WTC11 (cell line): ENCODE results near the gene RAB13. TPM values are rescaled to one million over a fixed set of nuclear protein-coding genes. Genes with fewer than 3 reads are reported as not detected.

Experiments used
- ATAC-seq: fragments of 200-7000 bp; cut with Tn5 transposase; 2 replicates; pipeline ENCODE4 v1.10.0; 2021; ENCODE audit warnings: mild to moderate bottlenecking, moderate library complexity
- CTCF ChIA-PET: fragments of 300-600 bp; sonication (Branson Sonifier 250); formaldehyde crosslinking; loops from one replicate; lab custom pipeline; 2021; ENCODE audit warnings: antibody characterized with exemption; lab: Charles Lee
- POLR2A ChIA-PET: fragments of 350-600 bp; sonication (Branson Sonifier 250); formaldehyde crosslinking; loops from one replicate; lab custom pipeline; 2021; ENCODE audit warnings: antibody characterized with exemption; lab: Charles Lee
- DNase-seq: peaks from one replicate; pipeline ENCODE4 v3.0.0; 2021; ENCODE audit warnings: low spot score
- H3K27ac Mint-ChIP-seq: 2 replicates; pipeline ENCODE4 v1.8.0; 2021; ENCODE audit warnings: mixed read lengths
- H3K27me3 Mint-ChIP-seq: 2 replicates; pipeline ENCODE4 v1.8.0; 2021; ENCODE audit warnings: low read depth, mild to moderate bottlenecking, moderate library complexity, mixed read lengths
- H3K36me3 Mint-ChIP-seq: 2 replicates; pipeline ENCODE4 v1.8.0; 2021; ENCODE audit warnings: mixed read lengths
- H3K4me1 Mint-ChIP-seq: 2 replicates; pipeline ENCODE4 v1.8.0; 2022; ENCODE audit warnings: mixed read lengths
- H3K4me3 Mint-ChIP-seq: 2 replicates; pipeline ENCODE4 v1.8.0; 2021; ENCODE audit warnings: mild to moderate bottlenecking, moderate library complexity, mixed read lengths
- H3K9me3 Mint-ChIP-seq: 2 replicates; pipeline ENCODE4 v1.8.0; 2021; ENCODE audit warnings: mixed read lengths
- ATF1 ChIP-seq: sonication (generic); formaldehyde crosslinking; IDR thresholded peaks from 2 replicates; pipeline ENCODE4 v1.8.1; 2023; ENCODE audit warnings: mild to moderate bottlenecking, moderate library complexity, missing genetic modification reagents
- ATF3 ChIP-seq: sonication (generic); formaldehyde crosslinking; conservative IDR thresholded peaks from 2 replicates; pipeline ENCODE4 v1.8.1; 2022; ENCODE audit warnings: mild to moderate bottlenecking, missing genetic modification reagents
- CREM ChIP-seq: sonication (generic); formaldehyde crosslinking; IDR thresholded peaks from 2 replicates; pipeline ENCODE4 v1.8.1; 2022; ENCODE audit warnings: mild to moderate bottlenecking, missing genetic modification reagents, moderate library complexity
- EMX1 ChIP-seq: fragments of 250-450 bp; sonication (Bioruptor Pico); IDR thresholded peaks from 2 replicates; pipeline ENCODE4 v1.8.0; 2021; ENCODE audit warnings: mild to moderate bottlenecking
- ERG ChIP-seq: fragments of 250-450 bp; sonication (Bioruptor Pico); IDR thresholded peaks from 2 replicates; pipeline ENCODE4 v1.8.0; 2021; ENCODE audit warnings: mild to moderate bottlenecking
- FOXK1 ChIP-seq: sonication (generic); formaldehyde crosslinking; IDR thresholded peaks from 2 replicates; pipeline ENCODE4 v1.8.0; 2022; ENCODE audit warnings: mild to moderate bottlenecking, moderate library complexity, missing genetic modification reagents
- JAZF1 ChIP-seq: fragments of 250-450 bp; sonication (Bioruptor Pico); IDR thresholded peaks from 2 replicates; pipeline ENCODE4 v1.9.0; 2021; ENCODE audit warnings: moderate library complexity, mild to moderate bottlenecking, inconsistent platforms
- MXD4 ChIP-seq: fragments of 250-450 bp; sonication (Bioruptor Pico); IDR thresholded peaks from 2 replicates; pipeline ENCODE4 v1.8.0; 2021; ENCODE audit warnings: mild to moderate bottlenecking, moderate library complexity, borderline replicate concordance
- NFE2L1 ChIP-seq: sonication (generic); formaldehyde crosslinking; IDR thresholded peaks from 2 replicates; pipeline ENCODE4 v1.8.1; 2023; ENCODE audit warnings: missing genetic modification reagents
- NFYB ChIP-seq: sonication (generic); formaldehyde crosslinking; conservative IDR thresholded peaks from 2 replicates; pipeline ENCODE4 v1.8.0; 2022; ENCODE audit warnings: low read depth, missing genetic modification reagents
- NR1H2 ChIP-seq: sonication (generic); formaldehyde crosslinking; IDR thresholded peaks from 2 replicates; pipeline ENCODE4 v1.9.0; 2021; ENCODE audit warnings: mild to moderate bottlenecking, moderate library complexity, missing genetic modification reagents
- NR3C1 ChIP-seq: sonication (generic); formaldehyde crosslinking; conservative IDR thresholded peaks from 2 replicates; pipeline ENCODE4 v1.8.1; 2023; ENCODE audit warnings: low read depth, mild to moderate bottlenecking, missing genetic modification reagents
- PRRX2 ChIP-seq: fragments of 250-450 bp; sonication (Bioruptor Pico); IDR thresholded peaks from 2 replicates; pipeline ENCODE4 v1.8.0; 2021; ENCODE audit warnings: mild to moderate bottlenecking
- SMAD4 ChIP-seq: sonication (generic); formaldehyde crosslinking; IDR thresholded peaks from 2 replicates; pipeline ENCODE4 v1.8.0; 2022; ENCODE audit warnings: mild to moderate bottlenecking, missing genetic modification reagents
- TCF7 ChIP-seq: sonication (generic); formaldehyde crosslinking; IDR thresholded peaks from 2 replicates; pipeline ENCODE4 v1.8.0; 2022; ENCODE audit warnings: mild to moderate bottlenecking, low read depth, missing genetic modification reagents, moderate library complexity
- ZBTB21 ChIP-seq: sonication (generic); formaldehyde crosslinking; IDR thresholded peaks from 2 replicates; pipeline ENCODE4 v1.8.1; 2023; ENCODE audit warnings: mild to moderate bottlenecking, missing genetic modification reagents, borderline replicate concordance
- ZMAT4 ChIP-seq: fragments of 250-450 bp; sonication (Bioruptor Pico); IDR thresholded peaks from 2 replicates; pipeline ENCODE4 v1.9.0; 2021; ENCODE audit warnings: mild to moderate bottlenecking
- ZNF121 ChIP-seq: sonication (generic); formaldehyde crosslinking; IDR thresholded peaks from 2 replicates; pipeline ENCODE4 v1.8.0; 2023; ENCODE audit warnings: missing genetic modification reagents
- ZNF232 ChIP-seq: sonication (generic); formaldehyde crosslinking; IDR thresholded peaks from 2 replicates; pipeline ENCODE4 v1.8.0; 2022; ENCODE audit warnings: mild to moderate bottlenecking, missing genetic modification reagents
- ZNF263 ChIP-seq: sonication (generic); formaldehyde crosslinking; IDR thresholded peaks from 2 replicates; pipeline ENCODE4 v1.8.1; 2022; ENCODE audit warnings: low read depth, mild to moderate bottlenecking, moderate library complexity, missing genetic modification reagents
- total RNA-seq: library from RNA; stranded (reverse); gene quantifications from 3 replicates; pipeline ENCODE4 v1.2.3, GENCODE V29; 2021
- TF ChIP-seq, protein P1 (sequence below): sonication (generic); formaldehyde crosslinking; IDR thresholded peaks from 2 replicates; pipeline ENCODE4 v1.8.0; 2023; ENCODE audit warnings: missing genetic modification reagents
- TF ChIP-seq, protein P2 (sequence below): sonication (generic); formaldehyde crosslinking; IDR thresholded peaks from 2 replicates; pipeline ENCODE4 v1.8.0; 2023; ENCODE audit warnings: missing genetic modification reagents, mild to moderate bottlenecking, borderline replicate concordance

RAB13 gene
- total RNA-seq, 1 experiment from 2014 or later = 126 TPM

DNA sequence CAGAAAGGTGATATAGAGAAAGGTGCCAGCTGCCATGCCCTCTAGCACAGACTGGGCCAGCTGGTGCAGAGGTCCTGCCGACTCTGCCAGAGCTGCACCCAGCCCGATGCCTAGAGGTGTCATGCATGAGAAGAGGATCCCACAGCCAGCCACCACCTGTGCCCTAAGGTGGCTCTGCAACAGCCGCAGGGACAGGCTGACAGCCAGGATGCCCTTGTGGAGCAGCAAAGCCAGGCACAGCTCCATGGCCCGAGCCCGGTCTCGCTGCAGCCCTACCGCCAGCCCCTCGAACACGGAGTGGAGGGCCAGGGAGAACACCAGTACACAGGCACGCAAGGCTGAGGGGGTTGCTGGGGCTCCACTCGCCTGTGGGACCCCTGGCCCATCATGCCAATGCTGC is 25.9 kb downstream of the RAB13 start:
- TF ChIP-seq EMX1 (CRISPR knock-in tag) (no peak), NFYB (CRISPR knock-in tag) (no peak), MXD4 (no peak), ZNF232 (CRISPR knock-in tag) (no peak), ZBTB21 (CRISPR knock-in tag) (no peak)
- TF ChIP-seq, protein P1, sequence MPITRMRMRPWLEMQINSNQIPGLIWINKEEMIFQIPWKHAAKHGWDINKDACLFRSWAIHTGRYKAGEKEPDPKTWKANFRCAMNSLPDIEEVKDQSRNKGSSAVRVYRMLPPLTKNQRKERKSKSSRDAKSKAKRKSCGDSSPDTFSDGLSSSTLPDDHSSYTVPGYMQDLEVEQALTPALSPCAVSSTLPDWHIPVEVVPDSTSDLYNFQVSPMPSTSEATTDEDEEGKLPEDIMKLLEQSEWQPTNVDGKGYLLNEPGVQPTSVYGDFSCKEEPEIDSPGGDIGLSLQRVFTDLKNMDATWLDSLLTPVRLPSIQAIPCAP (CRISPR knock-in tag) = no peak
- Mint-ChIP-seq H3K4me1 (peaks cover 53% of the 10 kb centered on the region), H3K9me3 (no peaks in the 10 kb centered on the region), H3K4me3 (peak overlapping the region; percentile 92; the same call in 1 of the 2 replicates), H3K27me3 (no peaks in the 10 kb centered on the region), H3K36me3 (peaks cover 27% of the 10 kb centered on the region), H3K27ac (peak overlapping the region; percentile 91)
- no peak for ATAC-seq
- ChIA-PET CTCF (no interaction called here), POLR2A (interaction anchor here (1.0 kb wide), 1 partner anchor 17 kb away, joined by 4 read pairs; the partner anchor contains the start of gene JTB)
- DNase-seq = no peak

DNA sequence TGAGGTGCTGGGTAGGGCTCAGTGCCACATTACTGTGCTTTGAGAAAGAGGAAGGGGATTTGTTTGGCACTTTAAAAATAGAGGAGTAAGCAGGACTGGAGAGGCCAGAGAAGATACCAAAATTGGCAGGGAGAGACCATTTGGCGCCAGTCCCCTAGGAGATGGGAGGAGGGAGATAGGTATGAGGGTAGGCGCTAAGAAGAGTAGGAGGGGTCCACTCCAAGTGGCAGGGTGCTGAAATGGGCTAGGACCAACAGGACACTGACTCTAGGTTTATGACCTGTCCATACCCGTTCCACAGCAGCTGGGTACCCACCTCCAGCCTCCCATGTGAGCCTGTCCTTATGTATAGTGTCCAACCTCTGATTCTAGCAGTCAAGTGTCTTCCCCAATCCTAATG is 26.7 kb downstream of the RAB13 start:
- Mint-ChIP-seq H3K36me3 (peaks cover 28% of the 10 kb centered on the region), H3K27ac (peak overlapping the region; percentile 88), H3K27me3 (no peaks in the 10 kb centered on the region), H3K4me3 (peak overlapping the region; percentile 94), H3K9me3 (no peaks in the 10 kb centered on the region), H3K4me1 (peaks cover 50% of the 10 kb centered on the region)
- ChIA-PET POLR2A (interaction anchor here (1.0 kb wide), 1 partner anchor 18 kb away, joined by 4 read pairs; the partner anchor contains the start of gene JTB), CTCF (interaction anchor here (2.5 to 3.1 kb wide), 2 partner anchors 8 to 13 kb away, joined by 11 to 12 read pairs; partner anchors contain the start of genes CREB3L4 and DENND4B)
- no peak for TF ChIP-seq TCF7
- no peak for TF ChIP-seq NR1H2 (CRISPR knock-in tag)
- ATAC-seq = no peak
- no peak for DNase-seq

DNA sequence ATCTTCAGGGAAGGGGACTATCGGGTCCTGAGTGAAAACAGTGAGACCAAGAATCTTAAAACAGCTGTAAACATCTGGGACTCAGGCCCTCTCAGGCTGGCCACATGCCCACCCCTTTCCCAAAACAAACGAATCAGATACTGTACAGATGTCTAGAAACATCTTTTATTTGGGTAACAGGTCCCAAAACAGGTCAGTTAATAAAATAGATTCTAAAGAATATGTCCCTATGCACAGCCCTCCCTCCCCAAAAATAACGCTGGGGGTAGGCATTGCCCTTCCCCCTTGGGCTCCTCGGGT is 27.2 kb downstream of the RAB13 start:
- DNase-seq (no peak), ATAC-seq (no peak)
- POLR2A ChIA-PET = interaction anchor here (0.6 to 1.6 kb wide), 4 partner anchors 8 to 37 kb away, joined by 3 to 17 read pairs (median 4); partner anchors contain the start of genes CREB3L4 and DENND4B
- peaks cover 50% of the 10 kb centered on the region for H3K4me1 Mint-ChIP-seq
- CTCF ChIA-PET = interaction anchor here (0.6 to 3.1 kb wide), 5 partner anchors 8 to 231 kb away, joined by 3 to 12 read pairs (median 5); partner anchors contain the start of genes CREB3L4, DENND4B, INTS3 and RAB13
- peak overlapping the region; percentile 94 for H3K4me3 Mint-ChIP-seq
- H3K36me3 Mint-ChIP-seq = peaks cover 33% of the 10 kb centered on the region
- TF ChIP-seq ATF1 (CRISPR knock-in tag) = no peak
- no peaks in the 10 kb centered on the region for H3K9me3 Mint-ChIP-seq
- H3K27me3 Mint-ChIP-seq = no peaks in the 10 kb centered on the region
- H3K27ac Mint-ChIP-seq = peak overlapping the region; percentile 88

- ChIA-PET CTCF (interaction anchor here (0.6 to 3.1 kb wide), 5 partner anchors 9 to 231 kb away, joined by 3 to 12 read pairs (median 5); partner anchors contain the start of genes CREB3L4, DENND4B, INTS3 and RAB13), POLR2A (interaction anchor here (0.6 to 1.6 kb wide), 5 partner anchors 9 to 113 kb away, joined by 3 to 17 read pairs (median 4); partner anchors contain the start of genes CREB3L4 and DENND4B)
- Mint-ChIP-seq H3K27ac (peak within 1 kb of the TSS; percentile 93), H3K36me3 (peaks cover 34% of the 10 kb centered on the region), H3K9me3 (no peaks in the 10 kb centered on the region), H3K27me3 (no peaks in the 10 kb centered on the region), H3K4me3 (peak within 1 kb of the TSS; percentile 94), H3K4me1 (peaks cover 50% of the 10 kb centered on the region)
- ATAC-seq (peak; percentile 88), DNase-seq (peak; percentile 99)
- TF ChIP-seq SMAD4 (no peak), ZMAT4 (CRISPR knock-in tag) (peak; percentile 98), ZNF121 (CRISPR knock-in tag) (no peak), PRRX2 (CRISPR knock-in tag) (peak; percentile 67; the same call in 1 of the 2 replicates), NFE2L1 (CRISPR knock-in tag) (no peak), ATF3 (CRISPR knock-in tag) (no peak), ERG (peak; percentile 65; the same call in 1 of the 2 replicates), CREM (CRISPR knock-in tag) (no peak; the same call in 1 of the 2 replicates), ZNF263 (CRISPR knock-in tag) (no peak), NR3C1 (CRISPR knock-in tag) (no peak), JAZF1 (CRISPR knock-in tag) (no peak), FOXK1 (CRISPR knock-in tag) (peak; percentile 97)
- TF ChIP-seq, protein P2, sequence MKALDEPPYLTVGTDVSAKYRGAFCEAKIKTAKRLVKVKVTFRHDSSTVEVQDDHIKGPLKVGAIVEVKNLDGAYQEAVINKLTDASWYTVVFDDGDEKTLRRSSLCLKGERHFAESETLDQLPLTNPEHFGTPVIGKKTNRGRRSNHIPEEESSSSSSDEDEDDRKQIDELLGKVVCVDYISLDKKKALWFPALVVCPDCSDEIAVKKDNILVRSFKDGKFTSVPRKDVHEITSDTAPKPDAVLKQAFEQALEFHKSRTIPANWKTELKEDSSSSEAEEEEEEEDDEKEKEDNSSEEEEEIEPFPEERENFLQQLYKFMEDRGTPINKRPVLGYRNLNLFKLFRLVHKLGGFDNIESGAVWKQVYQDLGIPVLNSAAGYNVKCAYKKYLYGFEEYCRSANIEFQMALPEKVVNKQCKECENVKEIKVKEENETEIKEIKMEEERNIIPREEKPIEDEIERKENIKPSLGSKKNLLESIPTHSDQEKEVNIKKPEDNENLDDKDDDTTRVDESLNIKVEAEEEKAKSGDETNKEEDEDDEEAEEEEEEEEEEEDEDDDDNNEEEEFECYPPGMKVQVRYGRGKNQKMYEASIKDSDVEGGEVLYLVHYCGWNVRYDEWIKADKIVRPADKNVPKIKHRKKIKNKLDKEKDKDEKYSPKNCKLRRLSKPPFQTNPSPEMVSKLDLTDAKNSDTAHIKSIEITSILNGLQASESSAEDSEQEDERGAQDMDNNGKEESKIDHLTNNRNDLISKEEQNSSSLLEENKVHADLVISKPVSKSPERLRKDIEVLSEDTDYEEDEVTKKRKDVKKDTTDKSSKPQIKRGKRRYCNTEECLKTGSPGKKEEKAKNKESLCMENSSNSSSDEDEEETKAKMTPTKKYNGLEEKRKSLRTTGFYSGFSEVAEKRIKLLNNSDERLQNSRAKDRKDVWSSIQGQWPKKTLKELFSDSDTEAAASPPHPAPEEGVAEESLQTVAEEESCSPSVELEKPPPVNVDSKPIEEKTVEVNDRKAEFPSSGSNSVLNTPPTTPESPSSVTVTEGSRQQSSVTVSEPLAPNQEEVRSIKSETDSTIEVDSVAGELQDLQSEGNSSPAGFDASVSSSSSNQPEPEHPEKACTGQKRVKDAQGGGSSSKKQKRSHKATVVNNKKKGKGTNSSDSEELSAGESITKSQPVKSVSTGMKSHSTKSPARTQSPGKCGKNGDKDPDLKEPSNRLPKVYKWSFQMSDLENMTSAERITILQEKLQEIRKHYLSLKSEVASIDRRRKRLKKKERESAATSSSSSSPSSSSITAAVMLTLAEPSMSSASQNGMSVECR = peak; percentile 69
Observed at GRCh38 chr1:153958111-153958960, 27.8 kb downstream of the RAB13 start, which contains the start of gene CRTC2. TSS of gene CRTC2 (minus strand) at chr1:153958612. CDS start at chr1:153958497, 115 bp downstream.
